H9 (cell line): ENCODE results near the gene EEF2KMT. TPM values are rescaled to one million over a fixed set of nuclear protein-coding genes. Genes with fewer than 3 reads are reported as not detected.

ENCODE experiments used
- DNase-seq: peaks from one replicate; pipeline ENCODE4 v3.0.0-alpha.2; 2017
- H2AFZ ChIP-seq: one replicate; pipeline ENCODE4 v1.6.1; 2013; ENCODE audit warnings: mild to moderate bottlenecking, low read length, control low read depth, moderate library complexity
- H2AK5ac ChIP-seq: 2 replicates; pipeline ENCODE4 v1.6.1; 2013; ENCODE audit warnings: low read length, control low read depth, mixed read lengths; ENCODE audit not compliant: insufficient read length
- H2BK120ac ChIP-seq: one replicate; pipeline ENCODE4 v1.6.1; 2013; ENCODE audit warnings: low read depth, mild to moderate bottlenecking, low read length, control low read depth, inconsistent platforms; ENCODE audit not compliant: poor library complexity, severe bottlenecking
- H2BK12ac ChIP-seq: 2 replicates; pipeline ENCODE4 v1.6.1; 2013; ENCODE audit warnings: low read length, control low read depth, mixed read lengths, low read depth; ENCODE audit not compliant: insufficient read length
- H2BK15ac ChIP-seq: 2 replicates; pipeline ENCODE4 v1.6.1; 2013; ENCODE audit warnings: low read depth, low read length, control low read depth
- H2BK20ac ChIP-seq: one replicate; pipeline ENCODE4 v1.6.1; 2013; ENCODE audit warnings: low read depth, mild to moderate bottlenecking, low read length, control low read depth, inconsistent platforms; ENCODE audit not compliant: poor library complexity, severe bottlenecking
- H2BK5ac ChIP-seq: 2 replicates; pipeline ENCODE4 v1.6.1; 2013; ENCODE audit warnings: low read length, control low read depth, mixed read lengths; ENCODE audit not compliant: insufficient read length
- H3K14ac ChIP-seq: 2 replicates; pipeline ENCODE4 v1.6.1; 2013; ENCODE audit warnings: low read length, control low read depth; ENCODE audit not compliant: insufficient read depth
- H3K18ac ChIP-seq: 2 replicates; pipeline ENCODE4 v1.6.1; 2013; ENCODE audit warnings: low read depth, mild to moderate bottlenecking, mixed read lengths, low read length, control low read depth; ENCODE audit not compliant: insufficient read length
- H3K23ac ChIP-seq: 2 replicates; pipeline ENCODE4 v1.6.1; 2013; ENCODE audit warnings: low read length, control low read depth, mixed read lengths, low read depth; ENCODE audit not compliant: insufficient read length
- H3K23me2 ChIP-seq: 2 replicates; pipeline ENCODE4 v1.6.1; 2013; ENCODE audit warnings: low read depth, mild to moderate bottlenecking, mixed read lengths, low read length, control low read depth; ENCODE audit not compliant: insufficient read length, poor library complexity, severe bottlenecking
- H3K27ac ChIP-seq: 2 replicates; pipeline ENCODE4 v1.5.1; 2013; ENCODE audit warnings: low read length, control low read depth, mixed read lengths, low read depth; ENCODE audit not compliant: insufficient read length
- H3K27me3 ChIP-seq: 2 replicates; pipeline ENCODE4 v1.6.1; 2013; ENCODE audit warnings: low read length, control low read depth, inconsistent platforms; ENCODE audit not compliant: insufficient read depth
- H3K4ac ChIP-seq: 2 replicates; pipeline ENCODE4 v1.6.1; 2013; ENCODE audit warnings: low read depth, mild to moderate bottlenecking, control low read depth, inconsistent platforms, low read length, moderate library complexity
- H3K4me1 ChIP-seq: 2 replicates; pipeline ENCODE4 v1.6.1; 2013; ENCODE audit warnings: low read length, control low read depth, inconsistent platforms; ENCODE audit not compliant: insufficient read depth
- H3K4me2 ChIP-seq: 2 replicates; pipeline ENCODE4 v1.6.1; 2013; ENCODE audit warnings: low read length, control low read depth, mixed read lengths; ENCODE audit not compliant: insufficient read length, insufficient read depth
- H3K56ac ChIP-seq: 2 replicates; pipeline ENCODE4 v1.6.1; 2013; ENCODE audit warnings: low read depth, mild to moderate bottlenecking, mixed read lengths, low read length, control low read depth; ENCODE audit not compliant: insufficient read length
- H3K79me1 ChIP-seq: 2 replicates; pipeline ENCODE4 v1.6.1; 2013; ENCODE audit warnings: low read depth, mild to moderate bottlenecking, moderate library complexity, low read length, control low read depth, inconsistent platforms; ENCODE audit not compliant: insufficient read depth, poor library complexity, severe bottlenecking
- H3K79me2 ChIP-seq: 2 replicates; pipeline ENCODE4 v1.6.1; 2013; ENCODE audit warnings: low read length, control low read depth, inconsistent platforms; ENCODE audit not compliant: insufficient read depth
- H3K9ac ChIP-seq: 2 replicates; pipeline ENCODE4 v1.6.1; 2013; ENCODE audit warnings: low read length, control low read depth, mixed read lengths; ENCODE audit not compliant: insufficient read length; ENCODE audit errors: extremely low read depth
- H3K9me3 ChIP-seq: one replicate; pipeline ENCODE4 v1.6.1; 2013; ENCODE audit warnings: low read depth, low read length, inconsistent platforms; ENCODE audit not compliant: control insufficient read depth
- H3T11ph ChIP-seq: one replicate; pipeline ENCODE4 v1.6.1; 2013; ENCODE audit warnings: mild to moderate bottlenecking, low read length, control low read depth, inconsistent platforms
- H4K20me1 ChIP-seq: one replicate; pipeline ENCODE4 v1.6.1; 2013; ENCODE audit not compliant: control insufficient read depth, insufficient read length, insufficient read depth
- H4K5ac ChIP-seq: 2 replicates; pipeline ENCODE4 v1.6.1; 2013; ENCODE audit warnings: low read depth, mild to moderate bottlenecking, mixed read lengths, low read length, control low read depth; ENCODE audit not compliant: insufficient read length
- H4K8ac ChIP-seq: replicated peaks from 2 replicates; pipeline ENCODE4 v1.6.1; 2013; ENCODE audit warnings: low read length, control low read depth, mixed read lengths, low read depth; ENCODE audit not compliant: insufficient read length
- H4K91ac ChIP-seq: 2 replicates; pipeline ENCODE4 v1.6.1; 2013; ENCODE audit warnings: low read depth, mild to moderate bottlenecking, moderate library complexity, mixed read lengths, low read length, control low read depth; ENCODE audit not compliant: insufficient read length
- H3K27ac Mint-ChIP-seq, 3 experiments: 2 replicates in 2 of 3; 3 replicates in 1 of 3; pipeline ENCODE4 v1.8.0; 2020 to 2021; ENCODE audit warnings: mixed read lengths in 3 of 3, mild to moderate bottlenecking in 1 of 3, moderate library complexity in 1 of 3
- H3K27me3 Mint-ChIP-seq: 2 replicates; pipeline ENCODE4 v1.8.0; 2021; ENCODE audit warnings: low read depth, mild to moderate bottlenecking, moderate library complexity, mixed read lengths
- H3K36me3 Mint-ChIP-seq, 3 experiments: 2 replicates in 2 of 3; 3 replicates in 1 of 3; pipeline ENCODE4 v1.8.0; 2020 to 2021; ENCODE audit warnings: low read depth in 3 of 3, mixed read lengths in 3 of 3; ENCODE audit not compliant: insufficient read depth in 1 of 3
- H3K4me1 Mint-ChIP-seq, 2 experiments: 2 replicates each; pipeline ENCODE4 v1.8.0; 2020; ENCODE audit warnings: mixed read lengths in 2 of 2
- H3K4me3 Mint-ChIP-seq, 2 experiments: 2 replicates in 1 of 2; 3 replicates in 1 of 2; pipeline ENCODE4 v1.8.0; 2020 to 2021; ENCODE audit warnings: mild to moderate bottlenecking in 2 of 2, mixed read lengths in 2 of 2, moderate library complexity in 1 of 2
- H3K9me3 Mint-ChIP-seq, 2 experiments: 2 replicates in 1 of 2; 3 replicates in 1 of 2; pipeline ENCODE4 v1.8.0; 2020; ENCODE audit warnings: mild to moderate bottlenecking in 2 of 2, mixed read lengths in 2 of 2, moderate library complexity in 1 of 2
- WGBS: extraction: QIAGEN DNeasy Blood & Tissue Kit; methylation state at CpG from one replicate; pipeline ENCODE4 v1.1.7; 2013; ENCODE audit warnings: missing lambda C conversion rate, low lambda C conversion rate, mixed read lengths; ENCODE audit not compliant: insufficient read length; ENCODE audit errors: extremely low coverage; 5-methylcytosine and 5-hydroxymethylcytosine counted together
- total RNA-seq: library from RNA; stranded (reverse); gene quantifications from 2 replicates; pipeline ENCODE4 v1.2.1, GENCODE V29; 2021
- TF ChIP-seq, protein P1 (sequence below): fragments of 200-600 bp; sonication (generic); conservative IDR thresholded peaks from 3 replicates; pipeline ENCODE4 v1.8.0; 2021; ENCODE audit warnings: antibody characterized with exemption, mild to moderate bottlenecking

EEF2KMT gene
- total RNA-seq, 1 experiment from 2014 or later: 16.4 TPM

DNA sequence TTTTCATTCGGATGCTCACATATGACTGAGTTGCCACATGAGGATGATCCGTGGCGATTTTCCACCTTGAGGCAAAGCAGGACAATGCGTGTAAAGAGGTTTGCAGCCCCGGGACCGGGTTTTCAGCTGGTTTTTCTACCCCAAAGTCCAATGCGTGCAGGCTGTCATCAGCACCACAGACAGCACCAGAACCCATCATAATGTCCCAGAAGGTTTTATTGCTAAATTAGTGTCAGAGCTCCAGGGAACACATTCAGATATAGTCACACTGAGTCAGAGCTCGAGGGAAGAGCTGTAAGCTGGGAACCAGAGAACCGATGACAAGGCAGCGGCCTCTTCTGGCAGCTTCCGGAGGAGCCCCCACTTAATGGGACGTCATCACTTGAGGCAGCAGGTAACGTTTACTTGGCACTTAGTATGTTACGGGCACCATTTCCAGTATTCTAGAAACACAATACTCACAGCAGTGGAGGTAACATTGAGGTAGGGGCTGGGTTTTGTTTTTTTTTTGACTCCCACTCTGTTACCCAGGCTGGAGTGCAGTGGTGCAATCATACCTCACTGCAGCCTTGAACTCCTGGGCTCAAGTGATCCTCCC, 54.9 kb downstream of the EEF2KMT start:
- H3K27me3 Mint-ChIP-seq: peaks cover 6% of the 10 kb centered on the region
- Histone ChIP-seq H2BK20ac (no peak overlapping the region), H3K27me3 (no peaks in the 10 kb centered on the region), H3K79me2 (no peaks in the 10 kb centered on the region), H4K8ac (no peak overlapping the region), H3K23me2 (no peaks in the 10 kb centered on the region), H3K4ac (no peak overlapping the region), H3K4me1 (no peaks in the 10 kb centered on the region; the same call in 1 of the 2 replicates), H3K18ac (no peak overlapping the region), H2BK5ac (no peak overlapping the region), H4K5ac (no peak overlapping the region), H3T11ph (no peak overlapping the region), H3K9ac (no peak overlapping the region), H3K23ac (no peak overlapping the region), H4K91ac (no peak overlapping the region), H2BK120ac (no peak overlapping the region), H3K27ac (no peak overlapping the region), H3K56ac (no peak overlapping the region), H3K4me2 (no peak overlapping the region), H4K20me1 (no peaks in the 10 kb centered on the region), H3K79me1 (no peaks in the 10 kb centered on the region), H2AK5ac (no peak overlapping the region), H3K14ac (no peak overlapping the region; the same call in 1 of the 2 replicates), H2BK12ac (no peak overlapping the region), H2BK15ac (no peak overlapping the region), H3K9me3 (no peaks in the 10 kb centered on the region), H2AFZ (no peak overlapping the region)
- H3K27ac Mint-ChIP-seq: no peak overlapping the region; a peak in 1 of 7 replicates
- no peaks in the 10 kb centered on the region for H3K9me3 Mint-ChIP-seq
- no peaks in the 10 kb centered on the region for H3K36me3 Mint-ChIP-seq
- no CpG with 5 or more reads among the region's 14 CpGs for WGBS
- H3K4me3 Mint-ChIP-seq: no peak overlapping the region
- no peak for DNase-seq
- TF ChIP-seq, protein P1, sequence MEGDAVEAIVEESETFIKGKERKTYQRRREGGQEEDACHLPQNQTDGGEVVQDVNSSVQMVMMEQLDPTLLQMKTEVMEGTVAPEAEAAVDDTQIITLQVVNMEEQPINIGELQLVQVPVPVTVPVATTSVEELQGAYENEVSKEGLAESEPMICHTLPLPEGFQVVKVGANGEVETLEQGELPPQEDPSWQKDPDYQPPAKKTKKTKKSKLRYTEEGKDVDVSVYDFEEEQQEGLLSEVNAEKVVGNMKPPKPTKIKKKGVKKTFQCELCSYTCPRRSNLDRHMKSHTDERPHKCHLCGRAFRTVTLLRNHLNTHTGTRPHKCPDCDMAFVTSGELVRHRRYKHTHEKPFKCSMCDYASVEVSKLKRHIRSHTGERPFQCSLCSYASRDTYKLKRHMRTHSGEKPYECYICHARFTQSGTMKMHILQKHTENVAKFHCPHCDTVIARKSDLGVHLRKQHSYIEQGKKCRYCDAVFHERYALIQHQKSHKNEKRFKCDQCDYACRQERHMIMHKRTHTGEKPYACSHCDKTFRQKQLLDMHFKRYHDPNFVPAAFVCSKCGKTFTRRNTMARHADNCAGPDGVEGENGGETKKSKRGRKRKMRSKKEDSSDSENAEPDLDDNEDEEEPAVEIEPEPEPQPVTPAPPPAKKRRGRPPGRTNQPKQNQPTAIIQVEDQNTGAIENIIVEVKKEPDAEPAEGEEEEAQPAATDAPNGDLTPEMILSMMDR: peak; percentile 60
- peaks cover 6 to 13% of the 10 kb centered on the region in 2 experiments; a peak in 3 of 4 replicates for H3K4me1 Mint-ChIP-seq
